ENCODE measurements around the gene IFTAP.

DNA sequence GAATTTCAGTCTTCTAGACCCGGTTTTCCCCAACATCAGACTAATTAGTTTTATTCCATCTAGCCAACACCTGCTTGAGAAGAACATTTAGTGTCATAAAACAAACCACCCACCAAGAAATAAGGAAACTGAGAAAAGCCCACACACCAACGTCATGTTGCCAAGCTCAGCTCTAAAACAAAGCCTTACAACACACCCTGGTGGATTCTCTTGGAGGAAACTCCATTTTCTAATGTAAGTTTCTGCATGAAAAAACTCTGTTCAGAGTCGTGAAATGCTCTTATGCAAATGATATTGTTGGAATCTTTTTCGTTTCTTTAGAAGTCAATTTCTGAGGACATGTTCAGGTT, 108.7 kb downstream of the IFTAP start:
- TF ChIP-seq, protein P1, sequence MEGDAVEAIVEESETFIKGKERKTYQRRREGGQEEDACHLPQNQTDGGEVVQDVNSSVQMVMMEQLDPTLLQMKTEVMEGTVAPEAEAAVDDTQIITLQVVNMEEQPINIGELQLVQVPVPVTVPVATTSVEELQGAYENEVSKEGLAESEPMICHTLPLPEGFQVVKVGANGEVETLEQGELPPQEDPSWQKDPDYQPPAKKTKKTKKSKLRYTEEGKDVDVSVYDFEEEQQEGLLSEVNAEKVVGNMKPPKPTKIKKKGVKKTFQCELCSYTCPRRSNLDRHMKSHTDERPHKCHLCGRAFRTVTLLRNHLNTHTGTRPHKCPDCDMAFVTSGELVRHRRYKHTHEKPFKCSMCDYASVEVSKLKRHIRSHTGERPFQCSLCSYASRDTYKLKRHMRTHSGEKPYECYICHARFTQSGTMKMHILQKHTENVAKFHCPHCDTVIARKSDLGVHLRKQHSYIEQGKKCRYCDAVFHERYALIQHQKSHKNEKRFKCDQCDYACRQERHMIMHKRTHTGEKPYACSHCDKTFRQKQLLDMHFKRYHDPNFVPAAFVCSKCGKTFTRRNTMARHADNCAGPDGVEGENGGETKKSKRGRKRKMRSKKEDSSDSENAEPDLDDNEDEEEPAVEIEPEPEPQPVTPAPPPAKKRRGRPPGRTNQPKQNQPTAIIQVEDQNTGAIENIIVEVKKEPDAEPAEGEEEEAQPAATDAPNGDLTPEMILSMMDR (IDR thresholded peaks at IDR 0.05; ENCODE audit: extremely low read depth in 1 of 2, insufficient read depth in 1 of 2, low read depth in 1 of 2, low read length in 2 of 2) = no peak
- no peak for TF ChIP-seq POLR2A (IDR thresholded peaks at IDR 0.05; ENCODE audit: low read depth, low read length)
- TF ChIP-seq POLR2AphosphoS5 (IDR thresholded peaks at IDR 0.05; ENCODE audit: insufficient read depth, low read depth, low read length) = no peak
- no peak for TF ChIP-seq EZH2 (IDR thresholded peaks at IDR 0.05; ENCODE audit: borderline replicate concordance, low read depth, low read length, severe bottlenecking)
- no peak for TF ChIP-seq FOS (IDR thresholded peaks at IDR 0.05; ENCODE audit: borderline replicate concordance, insufficient read depth, low read length)

Data from endothelial cell of umbilical vein (primary cell).